Body of pancreas (tissue), 4 donors: Measurements from ENCODE around the gene FRRS1. TPM values are rescaled to one million over a fixed set of nuclear protein-coding genes. Genes with fewer than 3 reads are reported as not detected.

ENCODE experiments used
- ATAC-seq: fragments of 150-250 bp; one replicate; pipeline ENCODE4 v1.9.1; 2016
- DNase-seq, 4 donors: peaks; one replicate each; pipeline ENCODE4 v3.0.0-alpha.2; 2019
- H3K27ac ChIP-seq, 4 donors: fragments of 200-600 bp; sonication (generic); 1 replicate in 3 of 4; 2 replicates in 1 of 4; pipeline versions ENCODE4 v1.5.1 to v1.6.1; 2016 to 2019; ENCODE audit warnings: mild to moderate bottlenecking in 1 of 4, mixed read lengths in 1 of 4, moderate library complexity in 1 of 4
- H3K27me3 ChIP-seq, 2 donors: fragments of 200-600 bp; sonication (generic); one replicate each; pipeline ENCODE4 v1.6.0; 2016; ENCODE audit warnings: mild to moderate bottlenecking in 1 of 2
- H3K36me3 ChIP-seq, 2 donors: fragments of 200-600 bp; sonication (generic); replicated peaks in 1 of 2; 2 replicates each; pipeline ENCODE4 v1.5.1; 2016; ENCODE audit warnings: low read depth in 2 of 2; ENCODE audit not compliant: insufficient read depth in 1 of 2
- H3K4me1 ChIP-seq: fragments of 200-600 bp; sonication (generic); one replicate; pipeline ENCODE4 v1.6.0; 2016
- H3K4me3 ChIP-seq, 2 donors: fragments of 200-600 bp; sonication (generic); 1 replicate in 1 of 2; 2 replicates in 1 of 2; pipeline ENCODE4 v1.5.1; 2016 to 2019
- H3K9me3 ChIP-seq, 3 donors: fragments of 200-600 bp; sonication (generic); 1 replicate in 2 of 3; 2 replicates in 1 of 3; pipeline ENCODE4 v1.5.1; 2016
- CTCF ChIP-seq, 7 experiments: fragments of 450-650 bp in 4 of 7; fragments of 200-600 bp in 3 of 7; sonication (generic) in 3 of 7; IDR thresholded peaks; one replicate each; pipeline ENCODE4 v1.5.1; 2016 to 2019; ENCODE audit warnings: antibody characterized with exemption in 7 of 7
- POLR2A ChIP-seq, 3 donors: fragments of 450-650 bp; IDR thresholded peaks; one replicate each; pipeline ENCODE4 v1.6.1; 2016; ENCODE audit warnings: antibody characterized with exemption in 3 of 3, mild to moderate bottlenecking in 2 of 3
- WGBS, 2 donors: methylation state at CpG; one replicate each; pipeline ENCODE4 v1.1.5; 2017; 5-methylcytosine and 5-hydroxymethylcytosine counted together
- intact Hi-C: fragments of 100-400 bp; cut with DNase I; formaldehyde crosslinking; loops from one replicate; pipeline ENCODE4 v1.15.1; 2023
- total RNA-seq, 2 donors: library from RNA; depleted of rRNA; stranded (reverse); fragments of >200 nt; gene quantifications; one replicate each; pipeline ENCODE4 v1.1.0, GENCODE V29; 2016

FRRS1 gene
- total RNA-seq, 2 donors from 2014 or later, result 2.0 to 2.3 TPM

GRCh38 chr1:99675994-99676393 is 90.4 kb downstream of the FRRS1 start:
- DNase-seq, result no peak

GRCh38 chr1:99675292-99675691 is 91.1 kb downstream of the FRRS1 start:
- TF ChIP-seq POLR2A (IDR thresholded peaks at IDR 0.05), result no peak
- no peak for TF ChIP-seq CTCF (IDR thresholded peaks at IDR 0.05)

More at GRCh38 chr1:99675994-99676393, 90.4 kb downstream of the FRRS1 start:
- no peak for ATAC-seq
- TF ChIP-seq POLR2A (IDR thresholded peaks at IDR 0.05), result no peak
- no peak for TF ChIP-seq CTCF (IDR thresholded peaks at IDR 0.05)
- intact Hi-C loops, result no loop called here
- H3K27me3 ChIP-seq, result no peaks in the 10 kb centered on the region
- H3K9me3 ChIP-seq, result no peaks in the 10 kb centered on the region
- no peak overlapping the region for H3K4me3 ChIP-seq
- H3K27ac ChIP-seq, result no peak overlapping the region
- 93 to 100% methylated on average over 1 of the region's 1 CpG for WGBS, 2 donors
- no peaks in the 10 kb centered on the region for H3K36me3 ChIP-seq
- H3K4me1 ChIP-seq, result peaks cover 7% of the 10 kb centered on the region

DNA sequence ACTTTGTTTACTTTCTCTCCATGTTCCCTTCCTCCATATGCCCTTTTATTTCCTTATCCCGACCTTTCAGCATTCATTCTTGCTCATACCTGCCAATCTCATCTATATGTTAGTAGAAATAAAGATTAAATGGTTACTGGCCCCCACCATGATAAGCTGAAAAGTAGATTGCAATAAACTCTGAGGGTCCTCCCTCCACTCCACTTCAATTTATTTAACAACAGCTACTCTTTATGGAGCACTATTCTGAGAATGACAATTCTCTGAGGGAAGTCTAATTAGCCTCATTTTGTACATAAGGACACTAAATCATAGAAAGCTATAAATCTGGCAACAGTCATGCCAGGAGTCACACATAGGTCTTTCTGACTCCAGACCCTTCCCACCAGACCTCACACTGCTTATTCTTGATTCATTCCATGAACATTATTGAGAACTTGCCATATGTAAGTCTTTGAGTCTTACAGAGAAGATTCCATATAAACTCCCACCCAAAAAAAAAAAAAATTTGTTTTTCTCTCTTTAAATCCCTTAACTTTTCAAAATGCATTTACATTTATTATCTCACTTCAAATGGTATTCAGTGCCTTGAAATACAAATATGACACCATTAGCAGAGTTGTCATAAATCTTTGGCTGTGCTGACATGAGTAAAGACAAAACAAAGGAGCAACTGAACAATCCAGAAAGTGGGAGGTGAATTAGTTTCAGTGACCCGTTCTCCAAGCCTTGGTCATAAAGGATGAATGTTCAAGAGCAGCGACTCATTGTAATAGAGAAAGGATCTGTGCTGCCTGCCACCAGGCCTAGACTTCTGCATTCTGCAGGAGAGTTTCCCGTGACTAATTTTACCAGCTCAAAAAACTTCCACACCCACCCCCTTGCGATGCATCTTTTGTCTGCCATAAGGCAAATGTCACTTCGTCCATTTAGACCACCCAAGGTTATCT is 92.0 kb downstream of the FRRS1 start:
- 66 to 75% methylated on average over 6 of the region's 6 CpGs for WGBS, 2 donors
- H3K9me3 ChIP-seq, result no peaks in the 10 kb centered on the region
- no peak overlapping the region for H3K4me3 ChIP-seq
- no peaks in the 10 kb centered on the region for H3K36me3 ChIP-seq
- no peak for ATAC-seq
- intact Hi-C loops, result no loop called here
- H3K27me3 ChIP-seq, result no peaks in the 10 kb centered on the region
- no peak for DNase-seq
- H3K27ac ChIP-seq, result no peak overlapping the region
- TF ChIP-seq POLR2A (IDR thresholded peaks at IDR 0.05) (no peak), CTCF (IDR thresholded peaks at IDR 0.05) (no peak)
- H3K4me1 ChIP-seq, result peaks cover 7% of the 10 kb centered on the region

More at GRCh38 chr1:99675292-99675691, 91.1 kb downstream of the FRRS1 start:
- no peaks in the 10 kb centered on the region for H3K9me3 ChIP-seq
- H3K27ac ChIP-seq, result no peak overlapping the region
- no peak overlapping the region for H3K4me3 ChIP-seq
- H3K36me3 ChIP-seq, result no peaks in the 10 kb centered on the region
- peaks cover 7% of the 10 kb centered on the region for H3K4me1 ChIP-seq
- intact Hi-C loops, result no loop called here
- no peaks in the 10 kb centered on the region for H3K27me3 ChIP-seq
- ATAC-seq (no peak), DNase-seq (no peak)

GRCh38 chr1:99673315-99673714 is 93.1 kb downstream of the FRRS1 start:
- Histone ChIP-seq H3K27me3 (no peaks in the 10 kb centered on the region), H3K9me3 (no peaks in the 10 kb centered on the region), H3K4me1 (peaks cover 7% of the 10 kb centered on the region), H3K27ac (no peak overlapping the region), H3K4me3 (no peak overlapping the region), H3K36me3 (no peaks in the 10 kb centered on the region)
- intact Hi-C loops, result no loop called here
- DNase-seq (no peak), ATAC-seq (no peak)
- WGBS, 2 donors, result 72 to 78% methylated on average over 4 to 5 of the region's 5 CpGs
- TF ChIP-seq POLR2A (IDR thresholded peaks at IDR 0.05) (no peak), CTCF (IDR thresholded peaks at IDR 0.05) (no peak)
